Neuronal stem cell (in vitro differentiated cells): ENCODE data around the gene MYO16.

Source experiments
- DNase-seq: peaks from one replicate; pipeline ENCODE4 v3.0.0-alpha.2; 2013; ENCODE audit warnings: low spot score
- H2AFZ ChIP-seq: one replicate; pipeline ENCODE4 v1.6.1; 2013; ENCODE audit warnings: mild to moderate bottlenecking, low read length, inconsistent platforms
- H2AK5ac ChIP-seq: 2 replicates; pipeline ENCODE4 v1.6.1; 2013; ENCODE audit warnings: low read depth, mild to moderate bottlenecking, inconsistent platforms, low read length, moderate library complexity, mixed read lengths
- H2BK120ac ChIP-seq: 2 replicates; pipeline ENCODE4 v1.6.1; 2013; ENCODE audit warnings: low read depth, mild to moderate bottlenecking, inconsistent platforms, low read length, moderate library complexity, mixed read lengths
- H2BK12ac ChIP-seq: one replicate; pipeline ENCODE4 v1.6.1; 2013; ENCODE audit warnings: low read length, inconsistent platforms
- H2BK15ac ChIP-seq: 2 replicates; pipeline ENCODE4 v1.6.1; 2013; ENCODE audit warnings: mild to moderate bottlenecking, low read length, inconsistent platforms, mixed read lengths
- H2BK5ac ChIP-seq: one replicate; pipeline ENCODE4 v1.6.1; 2013; ENCODE audit warnings: inconsistent platforms, mild to moderate bottlenecking, low read length, moderate library complexity
- H3K14ac ChIP-seq: one replicate; pipeline ENCODE4 v1.6.1; 2013; ENCODE audit warnings: low read length, inconsistent platforms
- H3K18ac ChIP-seq: 2 replicates; pipeline ENCODE4 v1.6.1; 2013; ENCODE audit warnings: low read length, inconsistent platforms
- H3K23ac ChIP-seq: 2 replicates; pipeline ENCODE4 v1.6.1; 2013; ENCODE audit warnings: low read depth, mild to moderate bottlenecking, mixed read lengths, low read length, inconsistent platforms; ENCODE audit not compliant: poor library complexity
- H3K27ac ChIP-seq: replicated peaks from 3 replicates; pipeline ENCODE4 v1.5.1; 2013; ENCODE audit warnings: low read length, inconsistent platforms
- H3K27me3 ChIP-seq, 3 experiments: 2 replicates each; pipeline ENCODE4 v1.6.1; 2013; ENCODE audit warnings: low read length in 3 of 3, mild to moderate bottlenecking in 2 of 3, inconsistent platforms in 1 of 3, low read depth in 1 of 3, mixed read lengths in 1 of 3, moderate library complexity in 1 of 3; ENCODE audit not compliant: control insufficient read depth in 3 of 3, insufficient read depth in 3 of 3
- H3K36me3 ChIP-seq, 2 donors: replicated peaks in 1 of 2; 2 replicates each; pipeline ENCODE4 v1.6.1; 2013; ENCODE audit warnings: low read length in 2 of 2; ENCODE audit not compliant: control insufficient read depth in 2 of 2, insufficient read depth in 2 of 2
- H3K4ac ChIP-seq: 2 replicates; pipeline ENCODE4 v1.6.1; 2013; ENCODE audit warnings: inconsistent platforms, mild to moderate bottlenecking, low read length, moderate library complexity
- H3K4me1 ChIP-seq, 2 donors: 1 replicate in 1 of 2; 2 replicates in 1 of 2; pipeline ENCODE4 v1.6.1; 2013; ENCODE audit warnings: low read length in 2 of 2, low read depth in 1 of 2; ENCODE audit not compliant: control insufficient read depth in 2 of 2, insufficient read depth in 1 of 2
- H3K4me2 ChIP-seq: one replicate; pipeline ENCODE4 v1.6.1; 2013; ENCODE audit warnings: mild to moderate bottlenecking, low read length, inconsistent platforms; ENCODE audit not compliant: insufficient read depth, poor library complexity, severe bottlenecking
- H3K4me3 ChIP-seq, 2 donors: 2 replicates each; pipeline ENCODE4 v1.5.1; 2013; ENCODE audit warnings: low read length in 2 of 2, mild to moderate bottlenecking in 2 of 2, inconsistent platforms in 1 of 2, moderate library complexity in 1 of 2
- H3K79me1 ChIP-seq: one replicate; pipeline ENCODE4 v1.6.1; 2013; ENCODE audit warnings: low read depth, mild to moderate bottlenecking, inconsistent platforms, low read length, moderate library complexity
- H3K9ac ChIP-seq: one replicate; pipeline ENCODE4 v1.6.1; 2013; ENCODE audit warnings: mild to moderate bottlenecking, low read depth, low read length, inconsistent platforms; ENCODE audit not compliant: poor library complexity
- H3K9me3 ChIP-seq, 2 donors: replicated peaks in 1 of 2; 2 replicates each; pipeline versions ENCODE3 to v1.6.1; 2013; ENCODE audit warnings: low read length in 2 of 2, mild to moderate bottlenecking in 2 of 2, inconsistent platforms in 1 of 2, low read depth in 1 of 2, mixed read lengths in 1 of 2, moderate library complexity in 1 of 2; ENCODE audit not compliant: control insufficient read depth in 2 of 2, insufficient read depth in 1 of 2
- H4K8ac ChIP-seq: one replicate; pipeline ENCODE4 v1.6.1; 2013; ENCODE audit warnings: low read depth, mild to moderate bottlenecking, inconsistent platforms, low read length, moderate library complexity
- H4K91ac ChIP-seq: one replicate; pipeline ENCODE4 v1.6.1; 2013; ENCODE audit warnings: low read length, low read depth, mild to moderate bottlenecking, inconsistent platforms; ENCODE audit not compliant: poor library complexity
- WGBS, 2 donors: extraction: QIAGEN DNeasy Blood & Tissue Kit; methylation state at CpG; one replicate each; pipeline ENCODE4 v1.1.7; 2013; ENCODE audit warnings: missing lambda C conversion rate in 2 of 2, mixed read lengths in 1 of 2; ENCODE audit not compliant: insufficient read length in 2 of 2, insufficient replicate concordance in 1 of 2; ENCODE audit errors: extremely low coverage in 2 of 2; 5-methylcytosine and 5-hydroxymethylcytosine counted together

MYO16 gene

DNA sequence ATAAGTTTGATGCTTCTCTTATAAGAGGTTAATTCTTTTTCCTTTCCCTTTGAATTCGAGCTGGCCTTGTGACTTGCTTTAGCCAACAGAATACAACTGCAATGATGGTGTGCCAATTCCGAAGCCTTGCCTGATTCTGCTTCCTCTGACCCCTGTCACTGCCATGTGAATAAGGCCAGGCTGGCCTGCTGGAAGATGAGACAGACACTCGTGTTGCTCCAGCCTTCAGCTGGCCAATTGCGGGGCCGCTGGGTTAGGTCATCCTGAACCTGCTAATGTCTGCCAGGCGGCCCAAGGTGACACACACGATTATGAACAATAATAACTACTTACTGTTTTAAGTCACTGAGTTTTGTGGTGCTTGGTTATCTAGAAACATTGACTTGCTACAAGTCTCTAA lies 352.0 kb downstream of the MYO16 start:
- Histone ChIP-seq H3K79me1 (no peaks in the 10 kb centered on the region), H3K27ac (no peak overlapping the region), H3K18ac (no peak overlapping the region), H2AFZ (no peak overlapping the region), H3K23ac (no peak overlapping the region), H3K14ac (no peak overlapping the region), H2BK5ac (no peak overlapping the region), H3K9ac (no peak overlapping the region), H2AK5ac (no peak overlapping the region), H3K27me3 (no peaks in the 10 kb centered on the region), H2BK120ac (no peak overlapping the region), H2BK15ac (no peak overlapping the region), H3K4me2 (no peak overlapping the region), H3K36me3 (no peaks in the 10 kb centered on the region), H4K8ac (no peak overlapping the region), H4K91ac (no peak overlapping the region), H3K4ac (no peak overlapping the region), H3K4me1 (peaks cover 0 to 11% of the 10 kb centered on the region in 2 donors), H3K9me3 (peaks cover 0 to 3% of the 10 kb centered on the region in 2 donors), H2BK12ac (no peak overlapping the region), H3K4me3 (no peak overlapping the region)
- no peak for DNase-seq
- no CpG with 5 or more reads among the region's 7 CpGs for WGBS, 2 donors

DNA sequence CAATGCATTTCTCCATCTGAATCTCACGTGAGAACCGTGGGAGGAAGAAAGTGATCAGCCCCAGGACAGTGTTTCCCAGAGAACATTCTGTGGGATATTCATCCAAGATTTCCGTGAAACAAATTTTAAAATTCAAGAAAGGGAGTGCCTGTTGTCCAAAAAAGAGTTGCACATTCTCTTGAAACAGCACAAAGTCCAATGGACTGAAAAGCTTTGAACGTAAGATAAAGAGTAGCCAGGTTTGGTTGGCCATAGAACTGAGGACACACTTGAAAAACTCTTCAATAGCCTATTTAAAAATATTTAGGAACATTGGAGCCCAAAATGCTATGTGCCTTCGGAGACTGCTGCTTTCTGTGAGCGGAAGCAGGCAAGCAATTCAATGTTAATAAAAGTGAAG lies 353.9 kb downstream of the MYO16 start:
- Histone ChIP-seq H3K14ac (no peak overlapping the region), H3K36me3 (no peaks in the 10 kb centered on the region), H3K4ac (no peak overlapping the region), H3K9ac (no peak overlapping the region), H3K4me1 (peaks cover 0 to 20% of the 10 kb centered on the region in 2 donors), H3K4me3 (no peak overlapping the region), H3K18ac (no peak overlapping the region), H2BK5ac (no peak overlapping the region), H2BK15ac (no peak overlapping the region), H3K23ac (no peak overlapping the region), H2AK5ac (no peak overlapping the region), H3K9me3 (peaks cover 0 to 3% of the 10 kb centered on the region in 2 donors), H3K27me3 (no peaks in the 10 kb centered on the region), H3K27ac (no peak overlapping the region), H2AFZ (no peak overlapping the region), H3K79me1 (no peaks in the 10 kb centered on the region), H2BK120ac (no peak overlapping the region), H4K91ac (no peak overlapping the region), H3K4me2 (no peak overlapping the region), H4K8ac (no peak overlapping the region), H2BK12ac (no peak overlapping the region)
- no peak for DNase-seq
- no CpG with 5 or more reads among the region's 6 CpGs for WGBS, 2 donors

DNA sequence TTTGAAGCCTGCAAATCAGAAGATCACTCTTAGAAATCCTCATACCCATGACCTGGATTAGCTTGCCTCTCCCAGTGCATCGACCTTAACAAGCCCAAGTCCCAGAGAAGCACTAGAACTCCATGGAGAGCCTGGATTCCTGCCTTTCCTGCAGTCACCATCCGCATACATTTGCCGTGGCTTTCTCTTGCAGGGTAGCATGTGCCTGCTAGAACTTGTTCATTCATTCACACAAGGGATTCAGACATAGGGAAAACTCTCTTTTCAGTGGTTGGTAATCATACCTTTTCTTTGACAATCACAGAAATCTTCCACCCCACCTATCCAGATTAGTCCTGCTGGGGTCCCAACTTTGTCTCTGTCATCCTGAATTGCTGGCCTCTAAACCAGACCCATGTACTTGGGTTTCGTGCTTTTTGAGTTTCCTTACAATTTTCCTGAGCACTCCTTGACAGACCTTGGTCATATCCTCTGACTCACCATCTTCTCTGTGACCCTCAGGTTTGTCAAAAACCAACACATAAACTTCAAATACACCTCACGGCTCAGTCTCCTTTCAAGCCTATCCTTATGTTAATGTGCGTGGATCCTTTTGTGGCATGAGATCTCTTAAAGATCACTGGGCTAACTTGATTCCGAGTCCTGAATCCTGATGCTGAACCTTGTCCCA lies 355.0 kb downstream of the MYO16 start:
- no peaks in the 10 kb centered on the region for H3K36me3 ChIP-seq
- no CpG with 5 or more reads among the region's 7 CpGs for WGBS, 2 donors
- DNase-seq: no peak

DNA sequence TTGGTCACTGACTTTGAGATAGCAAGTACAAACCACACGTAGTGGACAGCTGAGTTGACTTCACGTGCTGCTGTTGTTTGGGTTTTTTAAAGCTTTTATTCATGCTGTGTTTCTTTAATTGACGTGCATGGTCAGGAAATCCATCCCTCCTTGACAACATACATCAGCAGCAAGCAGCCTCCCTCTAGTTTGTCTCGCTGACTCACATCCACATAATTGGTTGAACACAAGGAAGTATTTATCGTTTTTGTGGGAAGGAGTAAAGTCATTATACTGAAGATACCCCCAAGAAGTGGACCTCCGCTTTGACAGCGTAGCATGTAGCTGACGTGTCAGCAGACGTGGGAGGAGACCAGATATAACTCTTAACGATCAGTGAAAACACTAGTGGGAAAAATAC lies 355.8 kb downstream of the MYO16 start:
- no peak overlapping the region for H3K9ac ChIP-seq
- no peak overlapping the region for H3K4me3 ChIP-seq
- H2AK5ac ChIP-seq: no peak overlapping the region
- no peak overlapping the region for H4K8ac ChIP-seq
- no peak for DNase-seq
- no peaks in the 10 kb centered on the region for H3K27me3 ChIP-seq
- H2BK12ac ChIP-seq: no peak overlapping the region
- H3K79me1 ChIP-seq: no peaks in the 10 kb centered on the region
- no peak overlapping the region for H2AFZ ChIP-seq
- H3K36me3 ChIP-seq: no peaks in the 10 kb centered on the region
- no peak overlapping the region for H3K14ac ChIP-seq
- H2BK5ac ChIP-seq: no peak overlapping the region
- H3K4me2 ChIP-seq: no peak overlapping the region
- peaks cover 2 to 3% of the 10 kb centered on the region in 2 donors for H3K9me3 ChIP-seq
- no peak overlapping the region for H3K4ac ChIP-seq
- H3K4me1 ChIP-seq: peaks cover 3 to 19% of the 10 kb centered on the region in 2 donors
- no peak overlapping the region for H3K18ac ChIP-seq
- H2BK15ac ChIP-seq: no peak overlapping the region
- no peak overlapping the region for H3K27ac ChIP-seq
- no peak overlapping the region for H4K91ac ChIP-seq
- no peak overlapping the region for H2BK120ac ChIP-seq
- WGBS, 2 donors: no CpG with 5 or more reads among the region's 10 CpGs
- H3K23ac ChIP-seq: no peak overlapping the region

More for the DNA sequence above, 355.0 kb downstream of the MYO16 start:
- Histone ChIP-seq H3K4ac (no peak overlapping the region), H3K4me1 (peaks cover 3 to 25% of the 10 kb centered on the region in 2 donors), H2AFZ (no peak overlapping the region), H2AK5ac (no peak overlapping the region), H3K4me2 (no peak overlapping the region), H2BK120ac (no peak overlapping the region), H3K14ac (no peak overlapping the region), H4K8ac (no peak overlapping the region), H3K27ac (no peak overlapping the region), H3K4me3 (no peak overlapping the region), H4K91ac (no peak overlapping the region), H3K9ac (no peak overlapping the region), H3K23ac (no peak overlapping the region), H3K79me1 (no peaks in the 10 kb centered on the region), H3K9me3 (peaks cover 2 to 3% of the 10 kb centered on the region in 2 donors), H3K27me3 (no peaks in the 10 kb centered on the region), H3K18ac (no peak overlapping the region), H2BK12ac (no peak overlapping the region), H2BK5ac (no peak overlapping the region), H2BK15ac (no peak overlapping the region)
